ENCODE data around the gene MYEOV. TPM values are rescaled to one million over a fixed set of nuclear protein-coding genes. Genes with fewer than 3 reads are reported as not detected.

MYEOV gene
- total and polyA plus RNA-seq, 4 donors, result 0.52 TPM; not detected in 3

DNA sequence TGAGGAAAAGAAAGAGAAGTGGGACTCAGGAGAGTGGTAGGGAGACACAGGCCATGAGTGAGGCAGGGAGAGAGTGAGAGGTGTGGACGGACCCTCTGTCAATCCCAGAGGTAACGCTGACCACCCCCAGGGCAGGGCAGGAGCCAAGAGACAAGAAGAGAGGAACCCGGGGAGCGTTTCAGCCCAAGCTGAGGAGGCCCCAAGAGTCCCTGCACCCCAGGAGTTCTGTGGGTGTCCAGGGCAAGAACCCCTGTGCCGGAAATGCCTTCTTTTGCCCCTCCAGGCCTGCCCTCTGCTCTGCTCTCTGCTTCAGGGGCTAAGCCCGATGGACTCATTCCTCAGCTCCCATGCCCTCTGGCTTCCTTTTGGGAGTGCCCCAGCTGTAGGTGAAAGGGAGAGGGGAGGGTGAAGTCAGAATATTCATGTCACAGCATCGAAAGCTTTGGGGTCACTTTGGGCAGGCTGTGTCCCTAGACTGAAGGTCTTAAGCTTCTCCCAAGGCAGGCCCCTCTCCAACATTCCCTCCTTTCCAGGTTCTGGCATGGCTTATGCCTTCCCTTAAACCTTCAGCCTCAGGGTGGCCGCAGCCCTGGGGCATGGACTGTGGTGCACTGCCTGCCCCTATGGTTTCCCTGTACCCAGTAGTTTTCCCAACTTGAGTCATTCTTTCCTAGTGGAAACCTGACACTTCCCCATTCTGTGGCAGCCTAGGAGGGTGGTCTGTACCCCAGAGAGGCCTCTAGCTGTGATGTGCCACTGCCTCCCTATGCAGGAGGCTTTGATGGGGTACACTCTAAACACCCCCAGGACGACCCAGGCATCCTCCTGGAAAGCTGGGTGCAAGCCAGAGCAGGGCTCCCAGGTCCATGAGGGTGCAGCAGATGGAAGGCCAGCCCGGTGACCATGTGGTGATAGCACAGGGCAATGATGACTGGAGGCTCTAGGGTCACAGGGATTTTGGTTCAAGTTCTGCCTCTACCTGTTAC, 27.1 kb downstream of the MYEOV start:
- Histone ChIP-seq H3K4me3 (ENCODE audit: low read length in 2 of 2) (no peak overlapping the region), H3K4me1 (ENCODE audit: control insufficient read depth in 1 of 2, insufficient read depth in 2 of 2, low read length in 2 of 2) (peaks cover 0 to 11% of the 10 kb centered on the region in 2 donors), H3K27me3 (ENCODE audit: control insufficient read depth in 1 of 2, insufficient read depth in 2 of 2, low read length in 1 of 2) (no peaks in the 10 kb centered on the region), H3K36me3 (ENCODE audit: control insufficient read depth in 1 of 2, insufficient read depth in 2 of 2, low read length in 1 of 2) (no peaks in the 10 kb centered on the region), H3K27ac (ENCODE audit: low read depth in 1 of 2, low read length in 2 of 2) (peak overlapping the region; percentile 79 to 94), H3K9me3 (ENCODE audit: control insufficient read depth, low read length) (no peaks in the 10 kb centered on the region)
- intact Hi-C loops (cut with DNase I), result loop anchor here (5.0 to 10.0 kb wide), 3 partner anchors 91 to 124 kb away; no protein-coding TSS in a partner anchor
- WGBS, 2 donors, result 89 to 93% methylated on average over 10 of the region's 10 CpGs
- DNase-seq, result no peak
- peak; percentile 11 for ATAC-seq (ENCODE audit: low FRiP score)

DNA sequence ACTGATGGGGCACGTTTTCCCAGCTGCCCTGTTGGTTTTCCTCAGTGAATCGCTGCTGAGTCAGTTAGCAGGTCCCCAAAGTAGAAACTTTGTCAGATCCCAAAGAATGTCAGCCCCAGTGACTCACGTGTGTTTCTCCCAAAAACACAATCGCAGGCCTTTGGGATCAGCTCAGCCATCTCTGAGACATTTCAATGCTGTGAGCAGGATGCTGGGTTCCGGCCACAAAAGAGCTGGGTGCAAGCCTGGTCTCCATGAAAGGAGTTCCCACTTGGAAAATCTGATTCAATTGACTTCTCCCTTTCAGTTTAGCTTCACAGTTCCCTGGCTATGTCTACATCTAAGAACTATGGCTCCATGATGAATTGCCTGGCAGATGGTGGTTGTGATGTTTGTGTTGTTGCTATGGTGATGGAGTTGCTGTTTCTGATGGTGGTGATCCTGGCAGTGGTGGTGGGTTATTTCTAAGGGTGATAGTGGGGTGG, 28.0 kb downstream of the MYEOV start:
- peak in 1 of 2 donors; percentile 85 for DNase-seq
- 3 to 7% methylated on average over 5 of the region's 5 CpGs for WGBS, 2 donors
- H3K27me3 ChIP-seq (ENCODE audit: control insufficient read depth in 1 of 2, insufficient read depth in 2 of 2, low read length in 1 of 2), result no peaks in the 10 kb centered on the region
- H3K4me3 ChIP-seq (ENCODE audit: low read length in 2 of 2), result no peak overlapping the region
- intact Hi-C loops (cut with DNase I), result loop anchor here (2.0 to 10.0 kb wide), 4 partner anchors 23 to 123 kb away; no protein-coding TSS in a partner anchor
- H3K27ac ChIP-seq (ENCODE audit: low read depth in 1 of 2, low read length in 2 of 2), result peak overlapping the region; percentile 79 to 94
- no peaks in the 10 kb centered on the region for H3K36me3 ChIP-seq (ENCODE audit: control insufficient read depth in 1 of 2, insufficient read depth in 2 of 2, low read length in 1 of 2)
- ATAC-seq (ENCODE audit: low FRiP score), result peak; percentile 80
- peaks cover 0 to 11% of the 10 kb centered on the region in 2 donors for H3K4me1 ChIP-seq (ENCODE audit: control insufficient read depth in 1 of 2, insufficient read depth in 2 of 2, low read length in 2 of 2)
- no peaks in the 10 kb centered on the region for H3K9me3 ChIP-seq (ENCODE audit: control insufficient read depth, low read length)

DNA sequence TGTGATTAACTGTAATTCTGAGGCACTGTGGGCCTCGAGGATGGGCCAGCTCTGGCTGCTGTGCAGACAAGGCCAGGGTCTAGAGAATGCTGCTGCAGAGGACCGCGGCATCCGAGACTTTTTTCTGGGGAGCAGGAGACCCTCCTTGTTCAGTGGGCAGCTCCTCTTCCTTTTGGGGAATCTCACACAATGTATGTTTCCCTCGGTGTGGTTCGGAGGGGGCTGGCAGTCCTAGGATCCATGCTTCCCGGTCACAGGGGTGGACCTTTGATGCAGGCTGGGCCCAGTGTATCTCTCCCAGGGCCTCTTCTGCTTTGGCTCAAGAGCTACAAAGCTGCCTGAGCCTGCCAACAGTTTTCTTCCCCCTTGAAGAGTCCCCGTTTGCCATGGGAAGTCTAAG, 31.5 kb downstream of the MYEOV start:
- no peaks in the 10 kb centered on the region for H3K36me3 ChIP-seq (ENCODE audit: control insufficient read depth in 1 of 2, insufficient read depth in 2 of 2, low read length in 1 of 2)
- no peak overlapping the region for H3K4me3 ChIP-seq (ENCODE audit: low read length in 2 of 2)
- no peak for ATAC-seq (ENCODE audit: low FRiP score)
- H3K27ac ChIP-seq (ENCODE audit: low read depth in 1 of 2, low read length in 2 of 2), result no peak overlapping the region
- peaks cover 0 to 10% of the 10 kb centered on the region in 2 donors for H3K4me1 ChIP-seq (ENCODE audit: control insufficient read depth in 1 of 2, insufficient read depth in 2 of 2, low read length in 2 of 2)
- intact Hi-C loops (cut with DNase I), result loop anchor here in 1 of 2 donors (10.0 kb wide), 2 partner anchors 89 to 119 kb away; no protein-coding TSS in a partner anchor
- WGBS, 2 donors, result 94 to 95% methylated on average over 8 of the region's 8 CpGs
- H3K27me3 ChIP-seq (ENCODE audit: control insufficient read depth in 1 of 2, insufficient read depth in 2 of 2, low read length in 1 of 2), result no peaks in the 10 kb centered on the region
- no peak for DNase-seq
- no peaks in the 10 kb centered on the region for H3K9me3 ChIP-seq (ENCODE audit: control insufficient read depth, low read length)

DNA sequence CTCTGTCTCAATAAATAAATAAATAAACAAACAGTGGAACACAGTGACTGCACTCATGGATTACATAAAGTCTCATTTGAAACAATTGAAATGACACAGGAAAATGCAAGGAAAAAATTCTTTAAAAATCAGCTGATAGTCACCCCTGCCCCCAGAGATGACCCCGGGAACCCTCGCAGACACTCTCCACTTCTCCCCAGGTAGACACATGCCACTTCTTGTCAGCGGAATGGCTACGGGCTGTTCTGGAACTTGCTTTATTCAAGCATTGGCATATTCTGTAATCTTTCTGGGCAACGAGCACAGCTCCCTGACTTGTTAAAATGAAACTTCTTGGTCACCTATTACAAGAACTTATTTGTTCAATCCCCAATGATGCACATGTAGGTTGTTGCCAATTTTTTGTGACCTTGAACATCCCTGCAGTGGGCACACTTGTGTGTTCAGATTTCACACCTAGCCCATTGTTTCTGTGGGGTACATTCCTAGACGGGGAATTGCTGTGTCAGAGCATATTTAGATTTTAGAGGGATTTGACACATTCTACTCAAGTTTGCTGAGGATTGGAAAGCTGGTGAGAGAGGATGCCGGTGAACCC, 32.8 kb downstream of the MYEOV start:
- Histone ChIP-seq H3K36me3 (ENCODE audit: control insufficient read depth in 1 of 2, insufficient read depth in 2 of 2, low read length in 1 of 2) (no peaks in the 10 kb centered on the region), H3K4me3 (ENCODE audit: low read length in 2 of 2) (no peak overlapping the region), H3K4me1 (ENCODE audit: control insufficient read depth in 1 of 2, insufficient read depth in 2 of 2, low read length in 2 of 2) (no peaks in the 10 kb centered on the region), H3K27me3 (ENCODE audit: control insufficient read depth in 1 of 2, insufficient read depth in 2 of 2, low read length in 1 of 2) (no peaks in the 10 kb centered on the region), H3K9me3 (ENCODE audit: control insufficient read depth, low read length) (no peaks in the 10 kb centered on the region), H3K27ac (ENCODE audit: low read depth in 1 of 2, low read length in 2 of 2) (no peak overlapping the region)
- 92 to 96% methylated on average over 7 of the region's 7 CpGs for WGBS, 2 donors
- intact Hi-C loops (cut with DNase I), result loop anchor here in 1 of 2 donors (10.0 kb wide), 2 partner anchors 88 to 118 kb away; no protein-coding TSS in a partner anchor
- ATAC-seq (ENCODE audit: low FRiP score), result no peak
- no peak for DNase-seq

GRCh38 chr11:69327741-69328191, 33.8 kb downstream of the MYEOV start:
- Histone ChIP-seq H3K4me1 (ENCODE audit: control insufficient read depth in 1 of 2, insufficient read depth in 2 of 2, low read length in 2 of 2) (no peaks in the 10 kb centered on the region), H3K4me3 (ENCODE audit: low read length in 2 of 2) (no peak overlapping the region), H3K27me3 (ENCODE audit: control insufficient read depth in 1 of 2, insufficient read depth in 2 of 2, low read length in 1 of 2) (no peaks in the 10 kb centered on the region), H3K9me3 (ENCODE audit: control insufficient read depth, low read length) (no peaks in the 10 kb centered on the region), H3K27ac (ENCODE audit: low read depth in 1 of 2, low read length in 2 of 2) (no peak overlapping the region), H3K36me3 (ENCODE audit: control insufficient read depth in 1 of 2, insufficient read depth in 2 of 2, low read length in 1 of 2) (no peaks in the 10 kb centered on the region)
- intact Hi-C loops (cut with DNase I), result loop anchor here in 1 of 2 donors (10.0 kb wide), 2 partner anchors 87 to 117 kb away; no protein-coding TSS in a partner anchor
- WGBS, 2 donors, result 89 to 93% methylated on average over 6 of the region's 6 CpGs
- DNase-seq (no peak), ATAC-seq (ENCODE audit: low FRiP score) (no peak)

GRCh38 chr11:69328231-69328630, 34.3 kb downstream of the MYEOV start:
- no peak for DNase-seq

DNA sequence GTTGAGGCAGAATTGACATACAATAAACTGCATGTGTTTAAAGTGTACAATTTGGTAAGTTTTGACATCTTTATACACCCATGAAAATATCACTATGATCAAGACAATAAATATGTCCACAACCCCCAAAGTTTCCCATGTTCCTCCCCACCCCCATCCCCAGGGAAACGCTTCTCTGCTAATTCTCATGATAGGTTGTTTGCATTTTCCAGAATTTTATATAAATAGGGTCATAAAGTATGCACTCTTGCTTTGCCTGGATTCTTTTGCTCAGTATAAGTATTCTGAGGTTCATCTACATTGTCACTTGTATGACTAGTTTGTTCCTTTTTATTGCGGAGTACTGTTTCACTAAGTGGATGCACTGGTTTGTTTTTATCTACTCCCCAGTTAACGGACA, 35.6 kb downstream of the MYEOV start:
- no peaks in the 10 kb centered on the region for H3K4me1 ChIP-seq (ENCODE audit: control insufficient read depth in 1 of 2, insufficient read depth in 2 of 2, low read length in 2 of 2)
- DNase-seq, result no peak
- H3K27ac ChIP-seq (ENCODE audit: low read depth in 1 of 2, low read length in 2 of 2), result no peak overlapping the region
- H3K27me3 ChIP-seq (ENCODE audit: control insufficient read depth in 1 of 2, insufficient read depth in 2 of 2, low read length in 1 of 2), result no peaks in the 10 kb centered on the region
- no peaks in the 10 kb centered on the region for H3K36me3 ChIP-seq (ENCODE audit: control insufficient read depth in 1 of 2, insufficient read depth in 2 of 2, low read length in 1 of 2)
- 94 to 95% methylated on average over 3 of the region's 3 CpGs for WGBS, 2 donors
- no peak overlapping the region for H3K4me3 ChIP-seq (ENCODE audit: low read length in 2 of 2)
- ATAC-seq (ENCODE audit: low FRiP score), result no peak
- intact Hi-C loops (cut with DNase I), result loop anchor here in 1 of 2 donors (10.0 kb wide), 2 partner anchors 85 to 115 kb away; no protein-coding TSS in a partner anchor
- no peaks in the 10 kb centered on the region for H3K9me3 ChIP-seq (ENCODE audit: control insufficient read depth, low read length)

More at GRCh38 chr11:69328231-69328630, 34.3 kb downstream of the MYEOV start:
- H3K9me3 ChIP-seq (ENCODE audit: control insufficient read depth, low read length), result no peaks in the 10 kb centered on the region
- H3K4me3 ChIP-seq (ENCODE audit: low read length in 2 of 2), result no peak overlapping the region
- H3K27me3 ChIP-seq (ENCODE audit: control insufficient read depth in 1 of 2, insufficient read depth in 2 of 2, low read length in 1 of 2), result no peaks in the 10 kb centered on the region
- no peaks in the 10 kb centered on the region for H3K4me1 ChIP-seq (ENCODE audit: control insufficient read depth in 1 of 2, insufficient read depth in 2 of 2, low read length in 2 of 2)
- H3K27ac ChIP-seq (ENCODE audit: low read depth in 1 of 2, low read length in 2 of 2), result no peak overlapping the region
- intact Hi-C loops (cut with DNase I), result loop anchor here in 1 of 2 donors (10.0 kb wide), 2 partner anchors 87 to 117 kb away; no protein-coding TSS in a partner anchor
- WGBS, 2 donors, result 94 to 96% methylated on average over 8 of the region's 8 CpGs
- H3K36me3 ChIP-seq (ENCODE audit: control insufficient read depth in 1 of 2, insufficient read depth in 2 of 2, low read length in 1 of 2), result no peaks in the 10 kb centered on the region
- ATAC-seq (ENCODE audit: low FRiP score), result no peak

DNA sequence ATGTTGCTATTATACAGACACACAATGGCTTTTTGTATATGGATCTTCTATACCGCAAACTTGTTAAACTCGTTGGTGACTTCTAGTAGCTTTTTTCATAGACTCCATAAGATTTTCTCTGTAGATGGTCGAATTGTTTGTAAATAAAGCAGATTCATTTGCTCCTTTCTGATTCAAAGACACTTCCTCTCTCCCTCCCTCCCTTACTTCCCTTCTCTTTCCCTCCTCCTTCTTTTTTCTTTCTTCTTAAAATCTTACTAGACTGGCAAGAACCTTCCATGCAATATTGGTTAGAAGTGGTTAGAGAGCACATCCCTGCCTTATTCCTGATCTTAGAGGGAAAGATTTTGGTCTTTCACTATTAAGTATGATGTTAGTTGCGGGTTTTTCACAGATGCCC, 36.4 kb downstream of the MYEOV start:
- intact Hi-C loops (cut with DNase I), result no loop called here
- ATAC-seq (ENCODE audit: low FRiP score) (no peak), DNase-seq (no peak)
- no peaks in the 10 kb centered on the region for H3K4me1 ChIP-seq (ENCODE audit: control insufficient read depth in 1 of 2, insufficient read depth in 2 of 2, low read length in 2 of 2)
- H3K4me3 ChIP-seq (ENCODE audit: low read length in 2 of 2), result no peak overlapping the region
- no peak overlapping the region for H3K27ac ChIP-seq (ENCODE audit: low read depth in 1 of 2, low read length in 2 of 2)
- no peaks in the 10 kb centered on the region for H3K36me3 ChIP-seq (ENCODE audit: control insufficient read depth in 1 of 2, insufficient read depth in 2 of 2, low read length in 1 of 2)
- H3K9me3 ChIP-seq (ENCODE audit: control insufficient read depth, low read length), result no peaks in the 10 kb centered on the region
- H3K27me3 ChIP-seq (ENCODE audit: control insufficient read depth in 1 of 2, insufficient read depth in 2 of 2, low read length in 1 of 2), result no peaks in the 10 kb centered on the region
- 87% methylated on average over 4 of the region's 4 CpGs for WGBS, 2 donors
